HepG2 (cell line): ENCODE results near the gene MYL6. TPM values are rescaled to one million over a fixed set of nuclear protein-coding genes. Genes with fewer than 3 reads are reported as not detected.
A peak's percentile ranks its signal among the peaks of the same experiment; 100 is the strongest.

Source experiments
- ARID2 ChIP-seq: sonication (generic); formaldehyde crosslinking; IDR thresholded peaks from 2 replicates; pipeline ENCODE4 v1.8.1; 2022; ENCODE audit warnings: mild to moderate bottlenecking, missing genetic modification reagents, borderline replicate concordance
- BHLHE40 ChIP-seq: IDR thresholded peaks from 2 replicates; pipeline ENCODE4 v1.6.1; 2011; ENCODE audit warnings: low read length, improper control_type of control experiment
- CEBPG ChIP-seq: IDR thresholded peaks from 2 replicates; pipeline ENCODE4 v1.6.1; 2016
- DPF2 ChIP-seq: sonication (generic); formaldehyde crosslinking; IDR thresholded peaks from 2 replicates; pipeline ENCODE4 v1.4.0; 2020; ENCODE audit warnings: mild to moderate bottlenecking, low read depth, missing genetic modification reagents, borderline replicate concordance
- GFI1 ChIP-seq: sonication (generic); formaldehyde crosslinking; IDR thresholded peaks from 2 replicates; pipeline ENCODE4 v1.5.0; 2020; ENCODE audit warnings: missing genetic modification reagents, mild to moderate bottlenecking, borderline replicate concordance
- HNRNPK ChIP-seq: fragments of 200-400 bp; formaldehyde crosslinking; IDR thresholded peaks from 2 replicates; pipeline ENCODE4 v1.6.1; 2018; ENCODE audit warnings: low read length, low read depth, moderate library complexity, mild to moderate bottlenecking; ENCODE audit not compliant: poor library complexity, severe bottlenecking
- IKZF1 ChIP-seq: fragments of 450-650 bp; IDR thresholded peaks from 2 replicates; pipeline ENCODE4 v1.7.1; 2016
- KAT2B ChIP-seq: fragments of 150-350 bp; IDR thresholded peaks from 2 replicates; pipeline ENCODE4 v1.6.1; 2014; ENCODE audit warnings: low read depth, low read length, borderline replicate concordance
- MAFG ChIP-seq: sonication (generic); formaldehyde crosslinking; IDR thresholded peaks from 2 replicates; pipeline ENCODE4 v1.5.1; 2020; ENCODE audit warnings: mild to moderate bottlenecking, missing genetic modification reagents
- MAFK ChIP-seq, 2 experiments: IDR thresholded peaks in 1 of 2; conservative IDR thresholded peaks in 1 of 2; 2 replicates each; pipeline ENCODE4 v1.6.1; 2011; ENCODE audit warnings: improper control_type of control experiment in 2 of 2, low read length in 2 of 2
- MIER2 ChIP-seq: IDR thresholded peaks from 2 replicates; pipeline ENCODE4 v1.6.1; 2016; ENCODE audit warnings: missing biosample characterization, missing genetic modification reagents
- MYC ChIP-seq: sonication (generic); formaldehyde crosslinking; IDR thresholded peaks from 2 replicates; pipeline ENCODE4 v1.9.0; 2021; ENCODE audit warnings: missing genetic modification reagents, borderline replicate concordance
- NPAS2 ChIP-seq: sonication (generic); formaldehyde crosslinking; IDR thresholded peaks from 2 replicates; pipeline ENCODE4 v1.8.0; 2022; ENCODE audit warnings: mild to moderate bottlenecking, missing genetic modification reagents, borderline replicate concordance
- PHF20 ChIP-seq: sonication (generic); formaldehyde crosslinking; IDR thresholded peaks from 2 replicates; pipeline ENCODE4 v1.5.0; 2020; ENCODE audit warnings: mild to moderate bottlenecking, missing genetic modification reagents
- SMAD9 ChIP-seq: sonication (generic); formaldehyde crosslinking; IDR thresholded peaks from 2 replicates; pipeline ENCODE4 v1.5.1; 2020; ENCODE audit warnings: mild to moderate bottlenecking, missing genetic modification reagents
- SMARCC2 ChIP-seq: fragments of 450-650 bp; IDR thresholded peaks from 2 replicates; pipeline ENCODE4 v1.6.1; 2017; ENCODE audit warnings: antibody characterized with exemption, mild to moderate bottlenecking
- ZFP90 ChIP-seq: sonication (generic); formaldehyde crosslinking; IDR thresholded peaks from 2 replicates; pipeline ENCODE4 v1.8.0; 2022; ENCODE audit warnings: missing genetic modification reagents, mild to moderate bottlenecking, inconsistent platforms, borderline replicate concordance
- ZNF253 ChIP-seq: sonication (generic); formaldehyde crosslinking; IDR thresholded peaks from 2 replicates; pipeline ENCODE4 v1.8.0; 2022; ENCODE audit warnings: mild to moderate bottlenecking, missing genetic modification reagents, borderline replicate concordance
- ZNF274 ChIP-seq: sonication (generic); formaldehyde crosslinking; IDR thresholded peaks from 2 replicates; pipeline ENCODE4 v1.5.1; 2020; ENCODE audit warnings: mild to moderate bottlenecking, missing genetic modification reagents
- ZNF468 ChIP-seq: sonication (generic); formaldehyde crosslinking; IDR thresholded peaks from 2 replicates; pipeline ENCODE4 v1.8.0; 2022; ENCODE audit warnings: mild to moderate bottlenecking, moderate library complexity, missing genetic modification reagents
- ZNF572 ChIP-seq: sonication (generic); formaldehyde crosslinking; IDR thresholded peaks from 2 replicates; pipeline ENCODE4 v1.5.1; 2020; ENCODE audit warnings: mild to moderate bottlenecking, missing genetic modification reagents
- ZNF792 ChIP-seq: IDR thresholded peaks from 2 replicates; pipeline ENCODE4 v1.6.1; 2016
- ZNF800 ChIP-seq: sonication (generic); formaldehyde crosslinking; IDR thresholded peaks from 2 replicates; pipeline ENCODE4 v1.4.0; 2020; ENCODE audit warnings: missing genetic modification reagents
- ZSCAN22 ChIP-seq: sonication (generic); formaldehyde crosslinking; IDR thresholded peaks from 2 replicates; pipeline ENCODE4 v1.4.0; 2020; ENCODE audit warnings: mild to moderate bottlenecking, missing genetic modification reagents
- polyA plus RNA-seq, 8 experiments: library from polyadenylated mRNA; depleted of rRNA in 3 of 8; stranded (reverse) in 7 of 8; unstranded in 1 of 8; fragments of >200 nt; fragmentation: Illumina TruSeq in 4 of 8; extraction: Trizol in 4 of 8; gene quantifications; 2 replicates each; pipeline versions ENCODE4 v1.2.1 to v1.2.3, GENCODE V29; 2011 to 2016; ENCODE audit warnings: low read depth in 4 of 8, missing spikeins in 1 of 8, mixed read lengths in 1 of 8; ENCODE audit not compliant: insufficient read depth in 1 of 8
- total RNA-seq, 5 experiments: library from RNA; depleted of rRNA; stranded (reverse); fragments of >200 nt; fragmentation: Illumina TruSeq; extraction: Trizol; gene quantifications; 2 replicates each; pipeline ENCODE4 v1.2.3, GENCODE V29; 2016; ENCODE audit warnings: low read depth in 1 of 5
- TF ChIP-seq, protein P1 (sequence below): sonication (generic); formaldehyde crosslinking; IDR thresholded peaks from 2 replicates; pipeline ENCODE4 v1.4.0; 2020; ENCODE audit warnings: missing genetic modification reagents

Gene MYL6
- total and polyA plus RNA-seq, 2 of the 13 experiments (the other 11 are each of a cell fraction or from before 2014, with no cell fraction given), result 1,127 to 1,192 TPM

DNA sequence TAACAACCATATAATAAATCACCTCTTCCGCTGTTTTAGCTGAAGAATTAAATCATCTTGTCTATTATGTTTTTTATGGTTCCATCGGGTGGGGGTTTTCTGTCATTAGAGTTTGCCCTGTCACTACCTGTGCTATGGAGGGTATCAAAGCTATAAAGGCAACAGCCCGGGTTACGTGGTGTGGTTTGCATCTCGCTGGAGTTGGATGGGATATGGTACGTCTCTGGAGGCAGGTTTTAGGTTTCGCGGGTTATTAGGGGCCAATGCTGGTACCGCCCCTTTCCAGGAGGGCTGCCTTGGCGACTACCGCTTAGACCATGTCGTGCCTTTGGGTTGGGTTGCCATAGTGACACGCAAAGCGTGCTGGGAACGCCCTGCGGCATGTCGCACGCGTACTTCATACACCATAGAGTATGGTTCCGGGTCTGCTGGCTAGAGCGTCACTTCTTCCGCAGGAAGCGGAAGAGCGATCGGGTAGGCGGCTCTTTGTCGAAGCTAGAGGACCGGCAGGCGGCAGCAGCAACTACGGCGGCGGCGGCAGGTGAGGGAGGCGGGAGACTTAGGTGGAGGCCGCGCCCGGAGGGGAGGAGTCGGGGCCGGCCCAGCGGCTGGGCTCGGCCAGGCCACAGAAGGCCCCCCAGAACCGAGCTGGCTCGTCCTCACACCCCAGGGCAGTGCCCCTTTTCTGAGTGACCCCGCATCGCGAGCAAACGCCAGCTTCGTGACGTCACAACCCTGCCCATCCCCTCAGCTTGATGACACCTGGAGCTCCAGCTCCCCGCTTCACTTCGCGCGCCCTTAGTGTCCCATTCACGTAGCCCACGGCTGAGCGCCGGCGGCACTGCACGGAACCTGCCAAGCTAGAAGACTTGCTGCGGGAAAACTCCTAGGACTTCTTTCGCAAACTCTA, 40.1 kb upstream of the MYL6 start, which contains the start of gene ZC3H10 (continued):
- TF ChIP-seq, protein P1, sequence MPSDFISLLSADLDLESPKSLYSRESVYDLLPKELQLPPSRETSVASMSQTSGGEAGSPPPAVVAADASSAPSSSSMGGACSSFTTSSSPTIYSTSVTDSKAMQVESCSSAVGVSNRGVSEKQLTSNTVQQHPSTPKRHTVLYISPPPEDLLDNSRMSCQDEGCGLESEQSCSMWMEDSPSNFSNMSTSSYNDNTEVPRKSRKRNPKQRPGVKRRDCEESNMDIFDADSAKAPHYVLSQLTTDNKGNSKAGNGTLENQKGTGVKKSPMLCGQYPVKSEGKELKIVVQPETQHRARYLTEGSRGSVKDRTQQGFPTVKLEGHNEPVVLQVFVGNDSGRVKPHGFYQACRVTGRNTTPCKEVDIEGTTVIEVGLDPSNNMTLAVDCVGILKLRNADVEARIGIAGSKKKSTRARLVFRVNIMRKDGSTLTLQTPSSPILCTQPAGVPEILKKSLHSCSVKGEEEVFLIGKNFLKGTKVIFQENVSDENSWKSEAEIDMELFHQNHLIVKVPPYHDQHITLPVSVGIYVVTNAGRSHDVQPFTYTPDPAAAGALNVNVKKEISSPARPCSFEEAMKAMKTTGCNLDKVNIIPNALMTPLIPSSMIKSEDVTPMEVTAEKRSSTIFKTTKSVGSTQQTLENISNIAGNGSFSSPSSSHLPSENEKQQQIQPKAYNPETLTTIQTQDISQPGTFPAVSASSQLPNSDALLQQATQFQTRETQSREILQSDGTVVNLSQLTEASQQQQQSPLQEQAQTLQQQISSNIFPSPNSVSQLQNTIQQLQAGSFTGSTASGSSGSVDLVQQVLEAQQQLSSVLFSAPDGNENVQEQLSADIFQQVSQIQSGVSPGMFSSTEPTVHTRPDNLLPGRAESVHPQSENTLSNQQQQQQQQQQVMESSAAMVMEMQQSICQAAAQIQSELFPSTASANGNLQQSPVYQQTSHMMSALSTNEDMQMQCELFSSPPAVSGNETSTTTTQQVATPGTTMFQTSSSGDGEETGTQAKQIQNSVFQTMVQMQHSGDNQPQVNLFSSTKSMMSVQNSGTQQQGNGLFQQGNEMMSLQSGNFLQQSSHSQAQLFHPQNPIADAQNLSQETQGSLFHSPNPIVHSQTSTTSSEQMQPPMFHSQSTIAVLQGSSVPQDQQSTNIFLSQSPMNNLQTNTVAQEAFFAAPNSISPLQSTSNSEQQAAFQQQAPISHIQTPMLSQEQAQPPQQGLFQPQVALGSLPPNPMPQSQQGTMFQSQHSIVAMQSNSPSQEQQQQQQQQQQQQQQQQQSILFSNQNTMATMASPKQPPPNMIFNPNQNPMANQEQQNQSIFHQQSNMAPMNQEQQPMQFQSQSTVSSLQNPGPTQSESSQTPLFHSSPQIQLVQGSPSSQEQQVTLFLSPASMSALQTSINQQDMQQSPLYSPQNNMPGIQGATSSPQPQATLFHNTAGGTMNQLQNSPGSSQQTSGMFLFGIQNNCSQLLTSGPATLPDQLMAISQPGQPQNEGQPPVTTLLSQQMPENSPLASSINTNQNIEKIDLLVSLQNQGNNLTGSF, result no peak
- TF ChIP-seq ZNF468 (no peak), ARID2 (CRISPR knock-in tag) (peak; percentile 35; the same call in 1 of the 2 replicates), ZNF572 (no peak), MAFG (CRISPR knock-in tag) (no peak), KAT2B (no peak), MIER2 (CRISPR knock-in tag) (no peak), ZNF274 (CRISPR knock-in tag) (peak; percentile 68; the same call in 1 of the 2 replicates), ZFP90 (CRISPR knock-in tag) (peak; percentile 43; the same call in 1 of the 2 replicates), SMARCC2 (no peak), PHF20 (CRISPR knock-in tag) (peak; percentile 98), ZNF792 (peak; percentile 83), NPAS2 (CRISPR knock-in tag) (no peak), BHLHE40 (peak; percentile 89), CEBPG (CRISPR knock-in tag) (peak; percentile 44; the same call in 1 of the 2 replicates), MYC (peak; percentile 93), DPF2 (CRISPR knock-in tag) (no peak), SMAD9 (CRISPR knock-in tag) (no peak), GFI1 (CRISPR knock-in tag) (no peak), ZSCAN22 (no peak), IKZF1 (no peak), HNRNPK (peak; percentile 54), MAFK (conservative IDR thresholded peaks at IDR 0.05 in 1 of 2, IDR thresholded peaks at IDR 0.05 in 1 of 2; ENCODE audit: low read length in 2 of 2) (no peak), ZNF800 (CRISPR knock-in tag) (no peak), ZNF253 (CRISPR knock-in tag) (no peak)
